Fibroblast of peridontal ligament (primary cell): ENCODE results near the gene DLK1.

Experiments
- DNase-seq: peaks from one replicate; pipeline ENCODE4 v3.0.0-alpha.2; 2010; ENCODE audit errors: extremely low read depth

The DLK1 gene

GRCh38 chr14:100693877-100694578 is 32.7 kb upstream of the DLK1 start:
- no peak for DNase-seq

GRCh38 chr14:100694579-100695422 is 31.9 kb upstream of the DLK1 start:
- no peak for DNase-seq

DNA sequence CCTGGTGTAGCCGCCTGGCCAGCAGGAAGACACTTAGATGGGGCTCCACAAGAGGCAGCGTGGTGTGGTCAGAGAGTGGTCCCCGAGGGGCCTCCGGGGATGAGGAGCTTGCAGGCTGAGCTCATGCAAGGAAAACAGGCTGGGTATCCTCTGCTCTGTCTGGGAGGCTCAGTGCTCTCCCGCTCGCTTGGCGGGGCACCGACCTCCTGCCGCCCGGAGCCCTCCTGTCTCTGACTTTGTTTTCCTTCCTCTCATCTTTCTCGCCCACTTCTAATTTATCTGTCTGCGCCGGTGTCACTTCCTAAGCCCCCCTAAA is 31.3 kb upstream of the DLK1 start:
- DNase-seq, result no peak

DNA sequence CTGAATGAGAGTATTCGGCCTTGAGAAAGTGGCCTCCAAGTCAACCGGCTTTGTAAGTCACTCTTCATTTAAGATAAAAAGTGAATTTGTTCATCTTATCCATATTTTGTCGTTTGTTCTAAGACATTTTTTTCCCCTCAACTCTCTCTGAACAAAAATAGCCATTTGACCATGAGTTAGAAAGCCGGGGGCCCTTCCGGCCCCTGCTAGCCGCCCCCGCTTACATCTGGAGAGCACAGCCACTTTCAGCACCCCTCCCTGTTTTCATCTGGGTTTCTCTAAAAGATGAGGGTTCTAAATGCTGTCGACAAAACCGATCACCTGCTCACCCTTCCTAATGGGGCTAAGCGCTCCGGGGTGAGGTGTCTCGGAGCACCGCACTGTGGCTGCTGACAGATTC is 30.7 kb upstream of the DLK1 start:
- no peak for DNase-seq

DNA sequence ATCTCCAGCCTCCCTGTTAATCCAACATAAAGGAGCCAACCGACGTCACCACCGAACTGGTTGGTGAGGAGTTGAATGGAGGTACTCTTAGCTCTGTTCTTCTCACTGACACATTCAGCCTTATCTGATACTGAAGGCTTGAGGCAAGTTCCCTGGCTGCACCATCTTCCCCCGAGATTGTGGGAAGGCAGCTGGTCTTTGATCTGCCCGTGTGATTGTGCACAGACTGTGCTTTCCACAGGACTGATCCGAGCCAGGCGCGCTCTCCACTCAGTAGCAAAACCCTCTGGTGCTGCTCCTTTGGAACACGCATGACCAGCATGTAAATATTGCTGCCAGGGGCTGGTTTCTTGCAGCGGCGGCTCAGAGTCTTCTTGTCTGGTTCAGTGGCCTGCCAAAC is 30.1 kb upstream of the DLK1 start:
- DNase-seq, result no peak

DNA sequence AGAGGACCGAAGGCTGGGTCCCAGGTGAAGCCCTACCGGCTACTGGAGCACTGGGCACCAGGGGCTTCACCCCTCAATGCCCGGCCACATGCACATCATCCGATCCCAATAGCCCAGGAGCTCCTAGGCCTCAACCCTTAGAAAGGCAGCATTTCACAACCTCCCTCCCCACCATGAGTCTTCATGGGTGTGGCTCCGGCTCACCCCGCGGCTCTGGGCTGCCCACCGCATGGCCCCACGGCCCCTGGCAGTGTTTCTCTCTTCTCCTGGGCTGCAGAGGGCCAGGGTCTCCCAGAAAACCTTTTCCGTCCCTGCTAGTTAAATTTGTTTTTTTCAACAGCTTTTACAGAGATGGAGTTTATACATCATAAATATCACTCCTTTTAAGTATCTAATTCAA is 28.6 kb upstream of the DLK1 start:
- no peak for DNase-seq

DNA sequence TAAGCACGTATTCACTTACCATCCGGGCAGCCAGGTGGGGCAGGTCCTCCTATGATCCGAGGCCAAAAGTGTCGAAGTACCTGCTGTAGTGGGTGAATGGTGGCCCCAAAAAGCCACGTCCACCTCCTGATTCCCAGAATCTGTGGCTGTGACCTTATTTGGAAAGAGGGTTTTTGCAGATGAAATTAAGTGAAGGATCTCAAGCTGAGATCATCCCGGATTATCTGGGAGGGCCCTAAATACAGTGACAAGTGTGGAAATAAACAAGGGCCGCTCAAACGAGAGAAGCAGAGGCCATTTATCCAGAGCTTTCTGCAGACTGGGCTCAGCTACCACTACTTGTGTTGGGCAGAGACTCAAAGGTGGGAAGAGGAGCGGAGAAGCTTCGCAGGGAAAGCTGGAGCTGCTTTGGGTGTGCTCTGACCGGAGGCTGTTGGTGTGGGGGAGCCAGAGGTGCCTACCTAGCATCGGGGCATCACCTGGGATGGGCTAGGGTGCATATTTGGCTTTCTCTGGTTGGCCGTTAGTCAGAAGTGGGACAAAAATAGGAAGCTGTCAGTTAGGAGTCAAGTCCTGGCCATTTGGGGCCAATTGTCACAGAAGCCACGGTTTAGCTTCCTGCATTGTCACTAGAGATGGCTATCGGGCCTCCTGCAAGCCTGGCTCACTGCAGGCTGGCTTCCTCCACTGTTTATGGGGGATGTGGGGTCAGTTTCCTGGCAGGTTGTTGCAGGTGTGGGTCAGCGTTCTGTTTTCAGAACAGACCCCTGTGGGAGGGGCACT is 27.8 kb upstream of the DLK1 start:
- DNase-seq, result no peak

- no peak for DNase-seq
Measured at GRCh38 chr14:100701314-100701713, 25.4 kb upstream of the DLK1 start.

DNA sequence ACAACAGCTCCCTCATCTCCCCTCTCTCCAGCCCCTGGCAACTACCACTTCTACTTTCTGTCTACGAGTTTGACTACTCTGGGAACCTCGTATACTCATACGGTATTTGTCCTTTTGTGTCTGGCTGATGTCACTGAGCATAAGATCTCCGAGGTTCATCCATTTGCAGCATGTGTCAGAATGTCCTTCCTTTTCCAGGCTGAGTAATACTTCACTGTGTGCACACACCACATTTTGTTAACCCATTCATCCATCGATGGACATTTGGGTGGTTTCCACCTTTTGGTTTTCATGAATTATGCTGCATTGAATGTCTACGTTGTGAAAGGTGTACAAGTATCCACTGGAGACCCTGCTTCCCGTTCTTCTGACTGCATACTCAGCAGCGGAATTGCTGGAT is 24.1 kb upstream of the DLK1 start:
- no peak for DNase-seq

DNA sequence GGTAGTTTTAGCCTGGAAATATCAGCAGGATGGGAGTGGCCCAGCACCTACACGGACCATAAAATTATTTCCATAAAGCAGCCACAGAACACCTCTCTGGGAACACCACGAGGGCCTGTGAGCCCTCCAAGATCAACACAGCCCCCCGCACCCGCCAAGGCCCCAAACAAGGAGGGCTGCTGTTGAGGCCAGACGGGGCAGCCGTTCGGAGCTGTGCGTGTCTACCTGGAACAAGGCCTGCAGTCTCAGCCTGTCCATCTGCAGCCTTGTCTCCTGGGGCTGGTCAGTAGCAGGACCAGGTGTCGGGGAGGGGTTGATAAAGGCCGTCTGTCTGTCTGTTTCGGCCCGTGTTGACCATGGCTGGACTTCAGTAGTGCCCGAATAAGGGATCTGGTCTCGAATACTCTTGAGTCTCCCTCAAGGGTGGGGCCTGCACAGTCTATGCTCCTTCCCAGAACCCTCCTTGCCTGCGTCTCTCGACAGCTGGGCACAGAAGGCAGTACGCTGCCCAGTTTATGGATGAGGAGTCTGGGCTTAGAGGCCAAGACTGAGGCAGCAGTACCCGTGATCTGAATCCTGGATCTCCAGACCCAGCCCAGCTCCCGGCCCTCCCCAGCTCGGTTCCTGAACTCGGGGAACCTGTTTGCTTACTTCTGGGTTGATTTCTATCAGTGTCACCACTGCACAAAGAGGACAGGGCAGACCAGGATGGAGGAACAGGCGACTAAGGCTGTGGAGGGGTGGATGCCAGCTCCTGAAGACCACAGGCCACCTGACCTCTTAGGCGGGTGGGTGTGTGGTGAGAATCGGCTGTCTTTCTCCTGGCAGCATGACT is 23.1 kb upstream of the DLK1 start:
- no peak for DNase-seq

- DNase-seq, result no peak
Measured at GRCh38 chr14:100706200-100706599, 20.5 kb upstream of the DLK1 start.

- DNase-seq, result no peak
Measured at GRCh38 chr14:100706860-100707259, 19.8 kb upstream of the DLK1 start.

GRCh38 chr14:100708425-100709288 is 18.0 kb upstream of the DLK1 start:
- DNase-seq, result no peak

- DNase-seq, result peak; percentile 12
Measured at GRCh38 chr14:100709289-100710284, 17.1 kb upstream of the DLK1 start.

GRCh38 chr14:100710391-100710790 is 16.3 kb upstream of the DLK1 start:
- DNase-seq, result no peak

GRCh38 chr14:100710826-100711462 is 15.7 kb upstream of the DLK1 start:
- DNase-seq, result no peak

GRCh38 chr14:100711493-100711892 is 15.2 kb upstream of the DLK1 start:
- DNase-seq, result no peak

DNA sequence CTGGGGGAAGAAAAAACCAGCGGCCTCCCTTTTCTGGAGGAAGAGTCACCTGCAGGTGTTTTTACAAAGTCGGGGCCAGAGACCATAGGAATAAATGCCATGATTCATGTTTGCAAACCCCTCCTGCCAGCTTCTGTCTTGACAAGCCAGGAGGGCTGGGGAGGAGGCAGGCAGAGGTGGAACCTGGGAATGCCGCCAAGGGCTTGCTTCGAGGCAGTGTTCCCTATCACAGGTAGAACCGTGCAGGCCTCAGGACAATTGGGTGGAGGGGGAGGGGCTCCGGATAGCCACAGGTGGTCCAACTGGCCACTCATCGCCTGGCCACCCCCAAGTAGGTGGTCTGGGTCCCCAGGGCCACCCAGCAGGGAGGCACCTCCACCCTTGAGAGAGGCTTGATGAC is 14.2 kb upstream of the DLK1 start:
- DNase-seq, result no peak

DNA sequence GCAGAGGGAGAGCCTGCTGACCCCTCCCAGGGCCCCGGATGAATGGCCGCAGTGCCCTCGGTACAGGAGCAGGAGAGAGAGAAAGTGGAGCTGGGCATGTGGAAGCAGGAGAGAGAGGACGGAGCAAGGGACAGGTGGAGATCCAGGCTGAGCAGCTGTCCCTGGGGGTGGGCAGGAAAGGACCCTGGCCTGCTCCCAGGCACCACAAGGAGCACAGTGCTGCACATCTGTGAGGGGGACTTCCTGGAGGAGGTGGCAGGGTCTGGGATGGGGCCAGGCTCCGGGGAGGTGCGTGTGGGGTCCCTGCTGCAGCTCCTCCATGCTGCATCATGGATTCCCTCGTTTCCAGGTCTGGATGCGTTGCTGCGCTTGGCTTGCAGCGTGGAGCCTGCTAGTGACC is 13.0 kb upstream of the DLK1 start:
- no peak for DNase-seq
